ENCODE data around the gene SLC6A20.

DNA sequence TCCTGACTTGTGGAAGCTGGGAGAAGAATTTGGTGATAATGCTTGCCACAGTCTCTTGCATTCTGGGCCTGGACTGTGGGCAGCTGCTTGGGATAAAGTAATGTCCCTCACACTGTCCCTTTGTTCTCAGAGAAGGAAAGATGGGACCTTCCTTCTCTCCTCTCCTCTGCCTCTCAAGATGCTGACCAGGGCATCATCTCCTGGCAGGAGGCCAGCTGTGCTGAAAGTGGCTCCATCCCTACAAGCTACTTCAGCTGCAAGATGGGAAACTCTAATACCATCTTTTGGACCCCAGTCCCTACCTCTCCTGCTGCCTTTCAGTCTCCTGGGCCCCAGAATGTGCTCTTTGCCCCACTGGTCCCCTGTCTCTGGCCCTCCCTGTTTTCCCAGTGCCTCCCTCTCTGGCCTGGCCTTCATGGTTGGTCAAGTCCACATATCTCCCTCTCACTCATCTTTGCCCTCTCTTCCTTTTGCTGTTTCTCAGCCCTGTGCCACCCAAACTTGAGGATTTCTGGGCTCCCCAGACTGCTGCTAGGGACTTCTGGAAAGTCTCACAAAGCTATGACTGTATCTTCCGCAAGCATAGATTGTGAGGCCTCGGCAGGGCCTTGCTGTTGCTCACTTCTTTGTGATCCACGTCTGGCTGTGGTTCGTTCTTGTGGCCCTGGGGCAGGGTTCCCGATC, 7.1 kb upstream of the SLC6A20 start:
- TF ChIP-seq, protein P1, sequence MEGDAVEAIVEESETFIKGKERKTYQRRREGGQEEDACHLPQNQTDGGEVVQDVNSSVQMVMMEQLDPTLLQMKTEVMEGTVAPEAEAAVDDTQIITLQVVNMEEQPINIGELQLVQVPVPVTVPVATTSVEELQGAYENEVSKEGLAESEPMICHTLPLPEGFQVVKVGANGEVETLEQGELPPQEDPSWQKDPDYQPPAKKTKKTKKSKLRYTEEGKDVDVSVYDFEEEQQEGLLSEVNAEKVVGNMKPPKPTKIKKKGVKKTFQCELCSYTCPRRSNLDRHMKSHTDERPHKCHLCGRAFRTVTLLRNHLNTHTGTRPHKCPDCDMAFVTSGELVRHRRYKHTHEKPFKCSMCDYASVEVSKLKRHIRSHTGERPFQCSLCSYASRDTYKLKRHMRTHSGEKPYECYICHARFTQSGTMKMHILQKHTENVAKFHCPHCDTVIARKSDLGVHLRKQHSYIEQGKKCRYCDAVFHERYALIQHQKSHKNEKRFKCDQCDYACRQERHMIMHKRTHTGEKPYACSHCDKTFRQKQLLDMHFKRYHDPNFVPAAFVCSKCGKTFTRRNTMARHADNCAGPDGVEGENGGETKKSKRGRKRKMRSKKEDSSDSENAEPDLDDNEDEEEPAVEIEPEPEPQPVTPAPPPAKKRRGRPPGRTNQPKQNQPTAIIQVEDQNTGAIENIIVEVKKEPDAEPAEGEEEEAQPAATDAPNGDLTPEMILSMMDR (conservative IDR thresholded peaks at IDR 0.05), result no peak
- TF ChIP-seq ZFX (IDR thresholded peaks at IDR 0.05), result no peak
